GM12878 (cell line): ENCODE results near the gene LAMA5.

Experiments
- ATF2 ChIP-seq: IDR thresholded peaks from 2 replicates; pipeline ENCODE4 v1.6.1; 2012; ENCODE audit warnings: low read length, inconsistent platforms
- CTCF ChIP-seq, 3 experiments: IDR thresholded peaks in 2 of 3; conservative IDR thresholded peaks in 1 of 3; 2 replicates each; pipeline ENCODE4 v1.5.1; 2011; ENCODE audit warnings: low read depth in 3 of 3, low read length in 3 of 3, mild to moderate bottlenecking in 3 of 3, control low read depth in 2 of 3, moderate library complexity in 2 of 3, inconsistent platforms in 1 of 3, mixed read lengths in 1 of 3; ENCODE audit not compliant: control insufficient read depth in 2 of 3, insufficient read depth in 1 of 3; ENCODE audit errors: extremely low read depth in 1 of 3
- GABPA ChIP-seq: IDR thresholded peaks from 2 replicates; pipeline ENCODE4 v1.6.1; 2014; ENCODE audit warnings: antibody characterized with exemption, low read depth, mild to moderate bottlenecking, inconsistent platforms
- JUNB ChIP-seq: IDR thresholded peaks from 2 replicates; pipeline ENCODE4 v1.6.1; 2016; ENCODE audit warnings: antibody characterized with exemption, mild to moderate bottlenecking
- POLR2A ChIP-seq: IDR thresholded peaks from 2 replicates; pipeline ENCODE4 v1.6.1; 2011; ENCODE audit warnings: low read depth, mild to moderate bottlenecking, low read length
- POLR2AphosphoS2 ChIP-seq: IDR thresholded peaks from 2 replicates; pipeline ENCODE4 v1.6.1; 2011; ENCODE audit warnings: low read depth, mild to moderate bottlenecking, low read length, improper control_type of control experiment, moderate library complexity
- SMAD1 ChIP-seq: fragments of 450-650 bp; IDR thresholded peaks from 2 replicates; pipeline ENCODE4 v1.6.1; 2018; ENCODE audit warnings: mild to moderate bottlenecking, low read depth; ENCODE audit not compliant: partially characterized antibody
- SRF ChIP-seq, 2 experiments: IDR thresholded peaks; 2 replicates each; pipeline ENCODE4 v1.6.1; 2011; ENCODE audit warnings: low read depth in 2 of 2, low read length in 2 of 2, mild to moderate bottlenecking in 1 of 2, moderate library complexity in 1 of 2
- STAT1 ChIP-seq: fragments of 450-650 bp; conservative IDR thresholded peaks from 2 replicates; pipeline ENCODE4 v1.6.1; 2014; ENCODE audit warnings: antibody characterized with exemption, mild to moderate bottlenecking
- TBL1XR1 ChIP-seq: IDR thresholded peaks from 2 replicates; pipeline ENCODE4 v1.6.1; 2012; ENCODE audit warnings: low read depth, low read length, improper control_type of control experiment
- USF1 ChIP-seq: IDR thresholded peaks from 2 replicates; pipeline ENCODE4 v1.6.1; 2011; ENCODE audit warnings: borderline replicate concordance, low read depth, mild to moderate bottlenecking, moderate library complexity, mixed read lengths, low read length; ENCODE audit not compliant: insufficient read depth; ENCODE audit errors: extremely low read length

GRCh38 chr20:62323146-62323979 is 43.7 kb downstream of the LAMA5 start:
- TF ChIP-seq CTCF (IDR thresholded peaks at IDR 0.05 in 2 of 3, conservative IDR thresholded peaks at IDR 0.05 in 1 of 3; ENCODE audit: control insufficient read depth in 2 of 3, extremely low read depth in 1 of 3, insufficient read depth in 1 of 3, low read depth in 3 of 3, low read length in 3 of 3): no peak
- no peak for TF ChIP-seq POLR2A
- no peak for TF ChIP-seq STAT1
- TF ChIP-seq JUNB: no peak
- TF ChIP-seq USF1: no peak
- TF ChIP-seq ATF2: no peak
- TF ChIP-seq POLR2AphosphoS2: no peak
- TF ChIP-seq SMAD1: no peak
- no peak for TF ChIP-seq GABPA
- TF ChIP-seq TBL1XR1: no peak
- TF ChIP-seq SRF (IDR thresholded peaks at IDR 0.05; ENCODE audit: low read depth in 2 of 2, low read length in 2 of 2): no peak
